Measurements from ENCODE around the gene STRBP. TPM values are rescaled to one million over a fixed set of nuclear protein-coding genes. Genes with fewer than 3 reads are reported as not detected.

STRBP gene
- total and polyA plus RNA-seq, 2 of the 4 experiments (the other 2 are of a cell fraction), result 2.1 to 2.5 TPM

GRCh38 chr9:123251324-123251723 lies 17.1 kb downstream of the STRBP start:
- ChIA-PET POLR2A (ENCODE audit: unreplicated experiment) (no interaction called here), CTCF (interaction anchor here (0.9 to 1.4 kb wide), 2 partner anchors 16 to 148 kb away, joined by 3 read pairs; no protein-coding TSS in a partner anchor)
- no peak overlapping the region for H4K91ac ChIP-seq (ENCODE audit: insufficient read depth, low read depth, low read length)
- in situ Hi-C loops (cut with MboI; ENCODE audit: low sequenced_read_pairs) (no loop called here), intact Hi-C loops (cut with micrococcal nuclease) (loop anchor here (5.0 kb wide), 1 partner anchor 74 kb away; no protein-coding TSS in a partner anchor), dilution Hi-C loops (cut with HindIII; ENCODE audit: low sequenced_read_pairs, unreplicated experiment) (no loop called here)
- H3K23ac ChIP-seq (ENCODE audit: low read depth, low read length), result no peak overlapping the region
- H2BK120ac ChIP-seq (ENCODE audit: low read depth, low read length), result no peak overlapping the region
- H3K79me1 ChIP-seq (ENCODE audit: low read depth in 1 of 2, low read length in 2 of 2), result no peaks in the 10 kb centered on the region
- H2AK9ac ChIP-seq (replicated peaks; ENCODE audit: low read depth, low read length, poor library complexity), result no peak overlapping the region
- no peak overlapping the region for H3K14ac ChIP-seq (replicated peaks; ENCODE audit: low read depth, low read length)
- H3K18ac ChIP-seq (ENCODE audit: low read depth, low read length), result no peak overlapping the region
- H4K5ac ChIP-seq (ENCODE audit: low read depth, low read length), result no peak overlapping the region
- H2AK5ac ChIP-seq (ENCODE audit: low read depth, low read length), result no peak overlapping the region
- H4K20me1 ChIP-seq (ENCODE audit: insufficient read depth, low read length), result no peaks in the 10 kb centered on the region
- peaks cover 3% of the 10 kb centered on the region for H3K27me3 ChIP-seq (ENCODE audit: control insufficient read depth, insufficient read depth, low read length)
- no peak overlapping the region for H4K8ac ChIP-seq (ENCODE audit: low read depth in 2 of 2, low read length in 2 of 2)
- WGBS, 2 experiments (ENCODE audit: extremely low coverage in 2 of 2, insufficient read length in 1 of 2), result no CpG with 5 or more reads among the region's 1 CpG
- H3K27ac ChIP-seq (ENCODE audit: insufficient read depth, low read length), result no peak overlapping the region
- no peak overlapping the region for H3K9ac ChIP-seq (ENCODE audit: low read depth, low read length)
- no peak for DNase-seq
- no peak for ATAC-seq (ENCODE audit: low read depth)
- no peaks in the 10 kb centered on the region for H3K4me1 ChIP-seq (ENCODE audit: control insufficient read depth, insufficient read depth, low read length)
- TF ChIP-seq MAFK (IDR thresholded peaks at IDR 0.05; ENCODE audit: low read depth, low read length) (no peak), SMC3 (IDR thresholded peaks at IDR 0.05; ENCODE audit: low read depth, low read length) (no peak), RFX5 (IDR thresholded peaks at IDR 0.05; ENCODE audit: low read depth, low read length) (no peak), POLR2A (IDR thresholded peaks at IDR 0.05; ENCODE audit: low read depth, low read length) (no peak), RCOR1 (IDR thresholded peaks at IDR 0.05; ENCODE audit: insufficient replicate concordance, low read length) (no peak), FOS (IDR thresholded peaks at IDR 0.05; ENCODE audit: low read depth, low read length) (no peak), RAD21 (IDR thresholded peaks at IDR 0.05; ENCODE audit: low read length) (no peak), CTCF (conservative IDR thresholded peaks at IDR 0.05; ENCODE audit: low read depth, low read length) (no peak), BHLHE40 (IDR thresholded peaks at IDR 0.05; ENCODE audit: low read depth, low read length) (no peak), MAZ (IDR thresholded peaks at IDR 0.05; ENCODE audit: borderline replicate concordance, low read depth, low read length) (no peak), MXI1 (IDR thresholded peaks at IDR 0.05; ENCODE audit: borderline replicate concordance, low read depth, low read length) (no peak), NFE2L2 (IDR thresholded peaks at IDR 0.05; ENCODE audit: low read depth, low read length) (no peak), USF2 (IDR thresholded peaks at IDR 0.05; ENCODE audit: low read depth, low read length) (no peak), ELK1 (IDR thresholded peaks at IDR 0.05; ENCODE audit: borderline replicate concordance, low read depth, low read length) (no peak), CEBPB (IDR thresholded peaks at IDR 0.05; ENCODE audit: low read depth, low read length) (no peak), CHD1 (IDR thresholded peaks at IDR 0.05; ENCODE audit: low read depth, low read length) (no peak)
- H3K4me3 ChIP-seq (ENCODE audit: insufficient read depth, low read depth, low read length), result no peak overlapping the region
- H3K36me3 ChIP-seq (ENCODE audit: control insufficient read depth, insufficient read depth, low read length), result no peaks in the 10 kb centered on the region
- no peak overlapping the region for H3K56ac ChIP-seq (ENCODE audit: extremely low read depth, insufficient read depth, low read length)
- no peak overlapping the region for H2BK15ac ChIP-seq (ENCODE audit: low read depth, low read length)
- H3K9me3 ChIP-seq (ENCODE audit: control insufficient read depth, insufficient read depth, low read length), result no peaks in the 10 kb centered on the region
- H2BK20ac ChIP-seq (ENCODE audit: low read depth, low read length), result no peak overlapping the region
- no peaks in the 10 kb centered on the region for H3K9me1 ChIP-seq (ENCODE audit: insufficient read depth, low read length)
- no peak overlapping the region for H2BK5ac ChIP-seq (ENCODE audit: low read depth, low read length, poor library complexity, severe bottlenecking)
- H3K4ac ChIP-seq (ENCODE audit: low read depth, low read length), result no peak overlapping the region
- H3K4me2 ChIP-seq (ENCODE audit: low read depth, low read length), result no peak overlapping the region
- no TSS peak for BruUV-seq (replicated peaks)
- H2AFZ ChIP-seq (replicated peaks; ENCODE audit: low read length, poor library complexity), result no peak overlapping the region

All from IMR-90 (cell line).